ENCODE measurements around the gene DPP4.

- TF ChIP-seq TAF1 (IDR thresholded peaks at IDR 0.05; ENCODE audit: low read depth): no peak
- TF ChIP-seq EP300 (conservative IDR thresholded peaks at IDR 0.05; ENCODE audit: poor library complexity, severe bottlenecking): no peak
- no peak for TF ChIP-seq CTCF (IDR thresholded peaks at IDR 0.05; ENCODE audit: poor library complexity, severe bottlenecking)
- TF ChIP-seq EZH2 (IDR thresholded peaks at IDR 0.05; ENCODE audit: borderline replicate concordance, insufficient read depth, low read length, poor library complexity, severe bottlenecking): no peak
- TF ChIP-seq RAD21 (conservative IDR thresholded peaks at IDR 0.05): no peak
- TF ChIP-seq REST (IDR thresholded peaks at IDR 0.05; ENCODE audit: borderline replicate concordance): no peak
Measured at GRCh38 chr2:162082036-162082435, 8.0 kb upstream of the DPP4 start.

All from neural cell (in vitro differentiated cells).